HuH-7.5 (cell line): ENCODE data around the gene FANCD2.
"Not testable (repeated sequence)": the region's sequence is repeated elsewhere in the genome, so short reads cannot be mapped to it uniquely, and the experiment has no call there.

ENCODE experiments used
- DNase-seq: peaks from one replicate; pipeline ENCODE4 v3.0.0; 2011; ENCODE audit warnings: low spot score

FANCD2 gene

DNA sequence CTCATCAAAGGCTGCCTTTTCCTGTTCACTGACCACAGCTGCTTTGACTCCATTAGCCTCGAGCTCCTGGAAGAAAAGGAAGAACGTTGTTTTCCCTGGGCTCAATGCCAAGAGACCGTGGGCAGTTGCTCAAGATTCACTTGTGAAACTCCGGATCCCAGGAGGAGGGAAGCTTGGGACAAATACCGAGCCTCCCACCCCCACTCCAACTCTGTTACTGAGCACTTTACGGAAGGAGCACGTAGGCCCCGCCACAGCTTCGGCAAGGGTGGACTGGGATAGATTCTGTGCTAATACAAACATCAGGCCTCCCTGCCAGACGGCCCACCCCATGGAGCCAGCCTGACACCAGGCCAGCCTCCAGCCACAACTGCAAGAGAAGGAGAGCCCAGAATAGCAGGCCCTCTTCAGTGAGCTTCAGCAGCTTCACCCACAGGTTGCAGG, 10.8 kb upstream of the FANCD2 start:
- no peak for DNase-seq

- DNase-seq: no peak
Measured at GRCh38 chr3:10017636-10018292, 8.5 kb upstream of the FANCD2 start.

DNA sequence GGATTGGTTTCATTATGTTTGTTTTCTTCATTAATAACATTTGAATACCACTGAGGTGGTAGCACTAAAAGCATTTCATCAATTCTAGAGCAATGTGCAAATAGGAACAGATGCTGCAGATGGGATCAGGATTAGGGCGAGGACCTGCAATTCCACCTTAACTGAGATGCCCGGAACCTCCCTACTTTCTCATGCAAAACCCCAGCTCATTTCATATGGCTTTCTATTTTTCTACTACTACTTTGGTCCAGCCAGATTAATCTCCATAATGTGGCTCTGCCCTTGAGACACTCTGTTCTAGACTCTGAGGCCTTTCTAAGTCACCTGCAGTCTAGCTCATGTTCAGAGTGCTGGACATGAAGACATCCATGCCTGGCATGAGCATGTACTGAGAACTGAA, 7.4 kb upstream of the FANCD2 start:
- not testable (repeated sequence) for DNase-seq

- no peak for DNase-seq
Measured at GRCh38 chr3:10019326-10019725, 6.9 kb upstream of the FANCD2 start.

- DNase-seq: no peak
Measured at GRCh38 chr3:10021856-10022775, 4.1 kb upstream of the FANCD2 start.

- DNase-seq: no peak
Measured at GRCh38 chr3:10023587-10024310, 2.5 kb upstream of the FANCD2 start.

- no peak for DNase-seq
Measured at GRCh38 chr3:10025205-10026083, 793 bp upstream of the FANCD2 start.

GRCh38 chr3:10041034-10041433, 14.8 kb downstream of the FANCD2 start:
- no peak for DNase-seq

DNA sequence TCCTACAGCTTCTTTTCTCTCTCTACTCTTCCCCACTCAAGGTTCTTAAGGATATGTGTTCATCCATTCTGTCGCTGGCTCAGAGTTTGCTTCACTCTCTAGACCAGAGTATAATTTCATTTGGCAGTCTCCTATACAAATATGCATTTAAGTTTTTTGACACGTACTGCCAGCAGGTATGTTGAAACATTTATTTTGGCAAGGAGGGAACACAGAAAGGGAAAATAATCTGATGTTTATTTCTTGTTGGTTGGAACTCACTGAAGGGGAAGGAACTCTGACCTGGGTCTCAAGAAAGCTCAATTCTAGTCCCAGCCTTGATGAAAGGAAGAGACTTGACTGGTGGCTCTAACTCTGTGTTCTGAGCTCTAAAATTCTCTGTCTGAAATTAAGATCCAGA, 21.6 kb downstream of the FANCD2 start:
- no peak for DNase-seq

- DNase-seq: not testable (repeated sequence)
Measured at GRCh38 chr3:10053054-10053453, 26.8 kb downstream of the FANCD2 start.

GRCh38 chr3:10055097-10055496, 28.9 kb downstream of the FANCD2 start:
- no peak for DNase-seq

DNA sequence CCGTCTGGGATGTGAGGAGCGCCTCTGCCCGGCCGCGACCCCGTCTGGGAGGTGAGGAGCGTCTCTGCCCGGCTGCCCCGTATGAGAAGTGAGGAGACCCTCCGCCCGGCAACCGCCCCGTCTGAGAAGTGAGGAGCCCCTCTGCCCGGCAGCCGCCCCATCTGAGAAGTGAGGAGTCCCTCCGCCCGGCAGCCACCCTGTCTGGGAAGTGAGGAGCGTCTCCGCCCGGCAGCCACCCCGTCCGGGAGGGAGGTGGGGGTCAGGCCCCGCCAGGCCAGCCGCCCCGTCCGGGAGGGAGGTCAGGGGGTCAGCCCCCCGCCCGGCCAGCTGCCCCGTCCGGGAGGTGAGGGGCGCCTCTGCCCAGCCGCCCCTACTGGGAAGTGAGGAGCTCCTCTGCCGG, 43.8 kb downstream of the FANCD2 start:
- DNase-seq: not testable (repeated sequence)

GRCh38 chr3:10074666-10075065, 48.4 kb downstream of the FANCD2 start:
- no peak for DNase-seq

- DNase-seq: no peak
Measured at GRCh38 chr3:10081871-10082270, 55.6 kb downstream of the FANCD2 start.

DNA sequence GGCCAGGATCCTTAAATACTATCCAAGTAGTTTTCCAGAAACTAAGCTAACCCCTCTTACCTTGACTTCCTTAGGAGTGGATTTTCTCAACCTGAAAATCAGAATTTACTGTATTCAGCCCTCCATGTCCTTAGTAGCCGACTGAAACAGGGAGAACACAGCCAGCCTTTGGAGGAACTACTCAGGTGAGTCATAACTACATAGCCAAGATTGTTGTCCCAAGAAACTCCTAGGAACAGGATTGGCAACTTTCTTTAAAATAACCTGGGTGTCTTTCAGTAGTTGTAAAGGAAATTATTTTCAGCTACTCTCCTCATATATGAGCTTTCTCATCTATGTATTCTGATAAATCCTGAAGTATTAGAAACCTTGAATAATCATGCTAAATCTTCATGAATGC, 59.5 kb downstream of the FANCD2 start:
- DNase-seq: no peak

- no peak for DNase-seq
Measured at GRCh38 chr3:10088256-10088655, 62.0 kb downstream of the FANCD2 start.

DNA sequence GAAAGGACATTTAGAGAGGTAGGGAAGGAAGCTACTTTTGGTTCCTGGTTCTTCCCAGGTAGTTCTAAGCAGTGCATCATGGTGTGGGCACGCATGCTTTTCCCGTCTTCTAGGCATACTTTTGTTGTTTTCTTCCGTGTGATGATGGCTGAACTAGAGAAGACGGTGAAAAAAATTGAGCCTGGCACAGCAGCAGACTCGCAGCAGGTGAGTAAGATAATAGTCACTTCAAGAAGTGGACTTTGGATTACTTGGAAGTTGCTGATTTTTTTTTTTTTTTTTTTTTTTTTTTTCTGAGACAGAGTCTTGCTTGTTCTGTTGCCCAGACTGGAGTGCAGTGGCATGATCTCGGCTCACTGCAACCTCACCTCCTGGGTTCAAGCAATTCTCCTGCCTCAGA, 63.9 kb downstream of the FANCD2 start:
- no peak for DNase-seq

- not testable (repeated sequence) for DNase-seq
Measured at GRCh38 chr3:10090774-10091173, 64.5 kb downstream of the FANCD2 start.

- not testable (repeated sequence) for DNase-seq
Measured at GRCh38 chr3:10091387-10091786, 65.2 kb downstream of the FANCD2 start.

- DNase-seq: no peak
Measured at GRCh38 chr3:10093678-10094077, 67.4 kb downstream of the FANCD2 start.

GRCh38 chr3:10099041-10099440, 72.8 kb downstream of the FANCD2 start:
- no peak for DNase-seq

DNA sequence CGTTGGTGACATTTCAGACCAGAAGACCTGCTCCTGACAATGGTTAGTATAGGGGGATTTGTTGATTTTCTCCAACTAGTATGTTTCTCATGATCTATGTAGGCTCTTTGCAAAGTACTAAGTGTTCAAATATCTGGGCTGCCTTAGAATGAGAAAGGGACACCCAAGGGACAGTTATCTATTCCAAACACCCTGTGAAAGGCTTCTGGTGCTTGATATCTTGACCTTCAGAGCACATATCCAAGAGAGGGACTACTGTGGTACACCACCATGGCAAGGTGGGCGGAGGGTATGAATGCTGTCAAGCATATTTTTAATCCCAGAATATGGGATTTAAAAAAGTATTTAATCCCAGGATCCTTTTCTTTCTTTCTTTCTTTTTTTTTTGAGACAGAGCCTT, 80.7 kb downstream of the FANCD2 start:
- no peak for DNase-seq
